HG03565 (cell line): ENCODE measurements around the gene TRAPPC12.
"Not testable (repeated sequence)": the region's sequence is repeated elsewhere in the genome, so short reads cannot be mapped to it uniquely, and the experiment has no call there.

Source experiments
- ATAC-seq: cut with Tn5 transposase; IDR thresholded peaks from one replicate; pipeline ENCODE4 v1.9.1; 2021; ENCODE audit warnings: mild to moderate bottlenecking, moderate library complexity; ENCODE audit not compliant: unreplicated experiment

The TRAPPC12 gene

GRCh38 chr2:3498783-3499394, 119.4 kb downstream of the TRAPPC12 start:
- no peak for ATAC-seq

- no peak for ATAC-seq
Observed at GRCh38 chr2:3500326-3500899, 120.9 kb downstream of the TRAPPC12 start.

- ATAC-seq = no peak
Observed at GRCh38 chr2:3503046-3503445, 123.6 kb downstream of the TRAPPC12 start.

GRCh38 chr2:3503483-3503882, 124.0 kb downstream of the TRAPPC12 start:
- no peak for ATAC-seq

DNA sequence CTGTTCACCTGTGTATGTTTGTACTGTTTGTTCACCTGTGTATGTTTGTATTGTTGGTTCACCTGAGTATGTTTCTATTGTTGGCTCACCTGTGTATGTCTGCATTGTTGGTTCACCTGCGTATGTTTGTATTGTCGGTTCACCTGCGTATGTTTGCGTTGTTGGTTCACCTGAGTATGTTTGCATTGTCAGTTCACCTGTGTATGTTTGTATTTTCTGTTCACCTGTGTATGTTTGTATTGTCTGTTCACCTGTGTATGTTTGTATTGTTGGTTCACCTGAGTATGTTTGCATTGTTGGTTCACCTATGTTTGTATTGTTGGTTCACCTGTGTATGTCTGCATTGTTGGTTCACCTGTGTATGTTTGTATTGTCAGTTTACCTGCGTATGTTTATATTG, 125.2 kb downstream of the TRAPPC12 start:
- no peak for ATAC-seq

DNA sequence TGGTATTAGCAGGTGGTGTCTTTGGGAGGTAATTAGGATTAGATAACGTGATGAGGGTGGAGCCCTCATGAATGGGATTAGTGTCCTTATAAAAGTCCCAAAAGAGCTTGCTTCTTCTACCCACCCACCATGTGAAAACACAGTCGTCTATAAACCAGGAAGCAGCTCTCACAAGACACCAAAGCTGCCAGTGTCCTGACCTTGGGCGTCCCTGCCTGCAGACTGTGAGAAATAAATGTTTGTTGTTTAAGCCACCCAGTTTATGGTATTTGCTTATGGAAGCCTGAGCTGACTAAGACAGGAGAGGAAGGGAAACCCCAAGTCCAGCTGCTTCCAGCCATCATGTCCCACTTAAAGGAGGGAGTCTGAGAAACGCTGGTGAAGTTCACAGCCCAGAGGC, 126.3 kb downstream of the TRAPPC12 start:
- ATAC-seq = no peak

- no peak for ATAC-seq
Observed at GRCh38 chr2:3512086-3512485, 132.6 kb downstream of the TRAPPC12 start.

DNA sequence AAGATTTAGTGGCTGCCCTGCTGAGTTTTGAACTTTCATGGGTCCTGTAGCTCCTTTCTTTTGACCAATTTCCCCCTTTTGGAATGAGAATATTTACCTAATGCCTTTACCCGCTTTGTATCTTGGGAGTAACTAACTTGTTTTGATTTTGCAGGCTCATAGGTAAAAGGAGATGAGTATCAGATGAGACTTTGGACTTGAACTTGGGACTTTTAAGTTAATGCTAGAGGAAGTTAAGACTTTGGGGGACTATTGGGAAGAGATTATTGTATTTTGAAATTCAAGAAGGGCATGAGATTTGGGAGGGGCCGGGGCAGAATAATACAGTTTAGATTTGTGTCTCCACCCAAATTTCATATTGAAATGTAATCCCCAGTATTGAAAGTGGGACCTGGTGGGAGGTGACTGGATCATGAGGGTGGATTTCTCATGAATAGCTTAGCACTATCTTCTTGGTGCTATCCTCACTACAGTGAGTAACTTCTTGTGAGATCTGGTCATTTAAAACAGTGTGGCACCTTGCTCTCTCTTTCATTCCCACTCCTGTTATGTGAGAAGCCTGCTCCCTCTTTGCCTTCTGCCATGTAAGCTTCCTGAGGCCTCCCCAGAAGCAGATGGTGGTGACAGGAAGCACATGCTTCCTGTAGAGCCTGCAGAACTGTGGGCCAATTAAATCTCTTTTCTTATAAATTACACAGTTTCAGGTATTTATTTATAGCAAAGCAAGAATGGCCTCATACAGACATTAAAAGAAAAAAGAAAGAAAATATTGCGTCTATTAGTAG, 133.7 kb downstream of the TRAPPC12 start:
- no peak for ATAC-seq

DNA sequence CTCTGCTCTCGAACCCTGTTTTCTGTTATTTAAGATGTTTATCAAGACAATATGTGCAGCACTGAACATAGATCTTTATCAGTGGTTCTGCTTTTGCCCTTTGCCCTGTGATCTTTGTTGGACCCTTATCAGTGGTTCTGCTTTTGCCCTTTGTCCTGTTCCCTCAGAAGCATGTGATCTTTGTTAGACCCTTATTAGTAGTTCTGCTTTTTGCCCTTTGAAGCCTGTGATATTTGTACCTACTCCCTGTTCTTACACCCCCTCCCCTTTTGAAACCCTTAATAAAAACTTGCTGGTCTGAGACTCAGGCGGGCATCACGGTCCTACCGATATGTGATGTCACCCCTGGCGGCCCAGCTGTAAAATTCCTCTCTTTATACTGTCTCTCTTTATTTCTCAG, 135.9 kb downstream of the TRAPPC12 start:
- ATAC-seq = not testable (repeated sequence)

- no peak for ATAC-seq
Observed at GRCh38 chr2:3516831-3517230, 137.3 kb downstream of the TRAPPC12 start.

- no peak for ATAC-seq
Observed at GRCh38 chr2:3517948-3518495, 138.5 kb downstream of the TRAPPC12 start.

- peak; percentile 75 for ATAC-seq
Observed at GRCh38 chr2:3518496-3519254, 139.2 kb downstream of the TRAPPC12 start.

- peak; percentile 40 for ATAC-seq
Observed at GRCh38 chr2:3519255-3520205, 140.0 kb downstream of the TRAPPC12 start, which contains the start of gene ADI1. Gene ADI1 (minus strand): TSS chr2:3519531. CDS start chr2:3519487, 44 bp downstream.

DNA sequence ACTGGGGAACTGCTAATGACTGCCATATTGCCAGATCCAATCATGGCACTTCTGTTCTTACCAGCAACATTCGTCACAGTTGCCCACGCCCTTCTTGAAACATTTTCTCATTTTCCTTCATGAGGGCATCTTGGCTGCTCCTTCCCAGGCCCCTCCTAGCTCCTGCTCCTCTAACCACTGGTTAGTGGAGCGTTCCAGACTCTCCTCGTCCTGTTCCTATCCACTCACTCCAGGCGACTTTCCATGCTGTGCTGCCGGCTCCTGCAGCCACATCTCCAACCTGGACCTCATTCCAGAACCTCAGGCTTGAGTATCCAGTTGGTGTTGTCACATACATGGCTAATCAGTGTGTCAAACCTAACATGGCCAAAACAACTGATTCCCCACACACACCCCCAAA, 141.1 kb downstream of the TRAPPC12 start:
- ATAC-seq = no peak

DNA sequence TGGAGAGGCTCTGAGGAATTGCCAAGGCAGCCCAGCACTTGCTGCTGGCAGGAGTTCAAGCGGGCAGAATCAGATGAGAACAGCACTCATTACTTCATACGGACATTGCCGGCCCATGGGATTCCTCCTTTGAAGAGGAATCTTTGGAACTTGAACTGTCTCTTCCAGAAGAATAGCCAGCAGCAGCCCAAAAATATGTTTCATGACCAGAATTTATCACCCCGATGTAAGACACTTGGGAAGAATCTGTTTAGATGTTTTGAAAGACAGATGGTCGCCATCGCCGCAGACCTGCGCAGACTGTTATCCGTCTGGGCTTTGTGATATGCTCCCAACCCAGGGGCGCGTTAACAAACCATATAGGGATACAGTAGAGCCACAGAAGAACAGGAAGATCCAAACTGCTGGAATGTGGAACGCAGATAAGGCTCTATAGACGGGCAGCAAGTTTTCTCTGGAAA, 143.5 kb downstream of the TRAPPC12 start:
- ATAC-seq = no peak

DNA sequence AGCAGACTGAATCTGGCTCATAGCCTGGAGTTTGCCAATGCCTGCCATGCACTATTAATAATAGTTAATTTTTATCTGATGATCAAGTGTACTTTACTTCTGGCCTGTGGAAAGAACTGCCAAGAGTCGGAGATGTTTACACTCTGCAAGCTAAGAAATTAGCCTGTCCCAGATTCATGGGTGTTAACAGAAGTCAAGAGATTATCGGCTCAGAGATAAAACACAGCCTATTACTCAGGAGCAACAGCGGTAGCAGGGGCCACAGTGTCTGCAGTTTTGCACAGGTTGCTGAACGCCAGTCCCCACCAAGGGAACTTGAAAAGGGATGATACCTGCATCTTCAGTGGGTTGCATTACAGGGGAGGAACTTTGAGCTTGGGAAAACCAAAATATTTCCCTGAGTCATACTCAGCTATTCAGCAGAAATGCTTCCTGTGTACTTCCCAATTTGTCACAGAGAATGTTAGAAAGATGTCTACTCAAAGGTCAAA, 144.1 kb downstream of the TRAPPC12 start:
- no peak for ATAC-seq

DNA sequence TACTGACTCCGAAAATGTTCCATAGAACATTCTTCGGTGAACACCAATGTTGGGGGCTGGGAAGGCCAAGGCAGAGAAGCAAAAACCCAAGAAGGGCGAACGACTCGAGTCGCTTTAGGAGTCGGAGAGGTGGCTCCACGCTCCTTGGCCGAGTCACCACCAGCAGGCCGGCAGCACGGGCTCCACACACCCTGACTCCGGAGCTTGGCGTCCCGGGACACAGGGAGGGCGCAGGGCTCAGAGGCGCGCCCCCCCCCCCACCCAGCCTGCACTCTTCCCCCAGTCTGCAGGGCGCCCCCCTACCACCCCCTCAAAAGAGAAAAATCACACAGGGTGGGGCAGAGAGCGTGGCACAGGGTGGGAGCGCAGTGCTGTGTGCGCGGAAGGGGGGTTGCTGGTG, 147.4 kb downstream of the TRAPPC12 start:
- no peak for ATAC-seq

DNA sequence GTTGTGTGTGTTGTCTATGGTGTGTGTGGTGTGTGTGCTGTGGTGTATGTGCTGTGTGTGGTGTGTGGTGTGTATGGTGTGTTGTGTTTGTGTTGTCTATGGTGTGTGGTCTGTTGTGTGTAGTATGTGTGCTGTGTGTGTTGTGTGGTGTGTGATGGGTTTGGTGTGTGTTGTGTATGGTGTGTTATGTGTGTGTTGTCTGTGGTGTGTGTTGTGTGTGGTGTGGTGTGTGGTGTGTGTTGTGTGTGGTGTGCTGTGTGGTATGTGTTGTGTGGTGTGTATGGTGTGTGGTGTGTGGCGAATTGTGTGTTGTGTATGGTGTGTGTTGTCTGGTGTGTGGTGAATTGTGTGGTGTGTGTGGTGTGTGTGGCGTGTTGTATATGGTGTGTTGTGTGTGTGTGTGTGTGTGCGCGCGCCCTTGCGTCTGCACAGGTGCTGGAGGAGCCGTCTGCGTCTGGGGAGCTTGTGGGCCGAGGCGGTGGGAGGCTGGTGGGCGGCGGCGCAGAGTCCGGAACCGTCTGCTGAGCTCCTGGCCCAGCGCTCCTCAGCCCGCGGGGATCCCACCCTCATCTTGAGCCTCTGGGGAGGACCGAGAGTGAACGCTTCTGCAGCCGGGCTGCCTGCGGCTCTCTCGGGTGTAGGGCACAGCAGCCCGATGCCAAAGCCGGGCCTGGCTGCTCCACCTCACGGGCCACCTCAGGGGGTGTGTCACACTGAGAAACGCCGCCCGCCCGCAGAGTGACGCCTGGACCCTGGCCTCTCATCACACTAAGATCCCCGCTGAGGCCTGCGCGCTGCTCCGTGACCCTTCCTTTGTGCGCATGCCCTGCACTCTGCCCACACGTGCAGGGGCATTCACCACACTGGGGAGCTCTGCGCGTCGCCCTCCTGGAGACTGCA, 148.6 kb downstream of the TRAPPC12 start:
- no peak for ATAC-seq
